Mucosa of stomach (tissue), 1 donor: ENCODE measurements around the gene BMERB1.
"Not testable (repeated sequence)": the region's sequence is repeated elsewhere in the genome, so short reads cannot be mapped to it uniquely, and the experiment has no call there.

ENCODE experiments used
- H3K27me3 ChIP-seq: one replicate; pipeline ENCODE4 v1.7.0; 2013; ENCODE audit warnings: mild to moderate bottlenecking, low read length; ENCODE audit not compliant: control insufficient read depth, insufficient read depth
- H3K36me3 ChIP-seq: one replicate; pipeline ENCODE4 v1.7.0; 2013; ENCODE audit warnings: low read length; ENCODE audit not compliant: control insufficient read depth, insufficient read depth
- H3K4me1 ChIP-seq: one replicate; pipeline ENCODE4 v1.7.0; 2013; ENCODE audit warnings: mild to moderate bottlenecking, low read length; ENCODE audit not compliant: control insufficient read depth, insufficient read depth
- H3K4me3 ChIP-seq: one replicate; pipeline ENCODE4 v1.7.0; 2013; ENCODE audit warnings: low read length
- H3K9ac ChIP-seq: one replicate; pipeline ENCODE4 v1.7.0; 2013; ENCODE audit warnings: mild to moderate bottlenecking, low read length, moderate library complexity
- H3K9me3 ChIP-seq: one replicate; pipeline ENCODE4 v1.7.0; 2013; ENCODE audit warnings: mild to moderate bottlenecking, low read length, moderate library complexity; ENCODE audit not compliant: control insufficient read depth
- donor health status: Pancreatic carcinoma.

The BMERB1 gene

DNA sequence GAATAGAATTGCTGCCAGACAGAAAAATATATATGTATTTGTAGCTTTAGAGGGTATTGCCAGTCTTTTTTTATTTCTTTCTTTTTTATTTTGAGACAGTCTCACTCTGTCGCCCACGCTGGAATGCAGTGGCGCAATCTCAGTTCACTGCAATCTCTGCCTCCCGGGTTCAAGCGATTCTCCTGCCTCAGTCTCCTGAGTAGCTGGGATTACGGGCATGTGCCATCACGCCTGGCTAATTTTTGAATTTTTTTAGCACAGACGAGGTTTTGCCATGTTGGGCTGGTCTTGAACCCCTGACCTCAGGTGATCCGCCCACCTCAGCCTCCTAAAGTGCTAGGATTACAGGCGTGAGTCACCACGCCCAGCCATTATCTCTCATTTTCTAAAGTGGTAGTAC lies 3.5 kb upstream of the BMERB1 start:
- H3K27me3 ChIP-seq: peaks cover 26% of the 10 kb centered on the region
- H3K9ac ChIP-seq, H3K9me3 ChIP-seq, H3K36me3 ChIP-seq, H3K4me1 ChIP-seq, H3K4me3 ChIP-seq: not testable (repeated sequence)

GRCh38 chr16:15434079-15434424 lies 336 bp upstream of the BMERB1 start:
- Histone ChIP-seq H3K9me3 (no peaks in the 10 kb centered on the region), H3K27me3 (peaks cover 27% of the 10 kb centered on the region), H3K36me3 (no peaks in the 10 kb centered on the region), H3K4me1 (no peaks in the 10 kb centered on the region), H3K9ac (no peak overlapping the region), H3K4me3 (no peak overlapping the region)

GRCh38 chr16:15435216-15435864 lies 952 bp downstream of the BMERB1 start:
- peak overlapping the region; percentile 70 for H3K9ac ChIP-seq

DNA sequence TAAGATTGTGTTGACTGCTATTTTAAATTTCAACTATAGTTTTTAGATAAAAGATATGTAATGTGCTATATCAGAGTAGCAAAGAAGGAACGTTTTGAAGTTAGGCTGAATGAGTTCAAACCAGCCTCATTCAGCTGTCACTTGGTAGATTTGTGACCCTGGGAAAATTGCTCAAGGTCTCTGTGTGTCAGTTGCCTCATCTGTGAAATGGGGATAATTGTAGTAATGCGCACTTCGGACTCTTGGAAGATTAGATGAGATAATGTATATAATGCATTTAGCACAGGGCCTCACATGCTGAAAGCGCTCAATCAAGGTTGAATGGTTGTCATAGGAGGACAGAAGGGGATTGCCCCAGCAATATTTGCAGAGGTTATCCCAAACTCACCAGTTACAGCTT lies 4.7 kb downstream of the BMERB1 start:
- Histone ChIP-seq H3K4me1 (peaks cover 34% of the 10 kb centered on the region), H3K36me3 (no peaks in the 10 kb centered on the region), H3K27me3 (peaks cover 18% of the 10 kb centered on the region), H3K9ac (no peak overlapping the region), H3K9me3 (no peaks in the 10 kb centered on the region), H3K4me3 (no peak overlapping the region)

More at GRCh38 chr16:15435216-15435864, 952 bp downstream of the BMERB1 start:
- Histone ChIP-seq H3K4me3 (peak overlapping the region; percentile 44), H3K36me3 (no peaks in the 10 kb centered on the region), H3K4me1 (peaks cover 7% of the 10 kb centered on the region), H3K27me3 (peaks cover 27% of the 10 kb centered on the region), H3K9me3 (no peaks in the 10 kb centered on the region)

DNA sequence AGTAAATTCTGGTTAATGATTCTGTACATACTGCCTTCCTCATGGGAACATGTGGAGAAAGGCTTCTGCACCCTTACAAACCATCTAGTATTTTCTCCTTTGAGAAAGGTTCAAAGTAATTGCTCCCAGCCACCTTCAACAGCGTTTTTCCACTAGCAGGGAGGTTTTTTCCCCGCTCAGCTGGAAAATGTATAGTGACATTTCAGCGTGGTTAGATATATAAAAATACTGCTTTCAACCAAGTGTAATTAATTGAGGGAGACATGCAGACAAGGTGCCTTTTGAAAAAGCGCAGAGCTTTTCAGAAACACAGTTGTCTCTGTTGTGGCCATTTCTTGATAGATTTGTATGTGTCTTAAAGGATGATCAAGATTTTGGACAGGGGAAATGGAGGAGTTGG lies 5.1 kb downstream of the BMERB1 start:
- Histone ChIP-seq H3K27me3 (peaks cover 14% of the 10 kb centered on the region), H3K4me3 (no peak overlapping the region), H3K9ac (no peak overlapping the region), H3K4me1 (peaks cover 34% of the 10 kb centered on the region), H3K9me3 (no peaks in the 10 kb centered on the region), H3K36me3 (no peaks in the 10 kb centered on the region)

DNA sequence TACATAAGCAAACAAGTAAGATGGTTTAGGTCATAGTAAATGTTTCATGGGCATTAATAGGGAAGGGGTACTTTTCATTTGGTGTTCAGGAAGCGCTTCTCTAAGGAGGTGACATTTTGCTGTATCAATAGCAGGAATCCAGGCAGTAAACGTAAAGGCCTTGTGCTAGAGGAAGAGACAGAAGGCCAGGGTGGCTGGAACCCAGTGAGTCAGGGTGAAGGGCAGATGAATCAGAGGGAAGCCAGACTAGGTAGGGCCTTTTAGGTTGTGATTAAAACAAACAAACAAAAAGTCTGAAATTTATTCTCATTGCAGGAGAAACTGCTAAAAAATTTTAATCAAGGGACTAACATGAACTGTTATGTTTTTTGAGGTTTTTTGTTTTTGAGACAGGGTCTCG lies 6.5 kb downstream of the BMERB1 start:
- Histone ChIP-seq H3K9me3 (no peaks in the 10 kb centered on the region), H3K27me3 (peaks cover 1% of the 10 kb centered on the region), H3K4me1 (peaks cover 34% of the 10 kb centered on the region), H3K36me3 (no peaks in the 10 kb centered on the region), H3K9ac (no peak overlapping the region), H3K4me3 (no peak overlapping the region)

GRCh38 chr16:15442140-15442539 lies 7.8 kb downstream of the BMERB1 start:
- not testable (repeated sequence) for H3K36me3 ChIP-seq, H3K9me3 ChIP-seq, H3K27me3 ChIP-seq, H3K9ac ChIP-seq, H3K4me3 ChIP-seq
- H3K4me1 ChIP-seq: peaks cover 34% of the 10 kb centered on the region

- no peaks in the 10 kb centered on the region for H3K9me3 ChIP-seq
- no peaks in the 10 kb centered on the region for H3K27me3 ChIP-seq
- no peaks in the 10 kb centered on the region for H3K36me3 ChIP-seq
- no peak overlapping the region for H3K9ac ChIP-seq
- no peak overlapping the region for H3K4me3 ChIP-seq
- peaks cover 34% of the 10 kb centered on the region for H3K4me1 ChIP-seq
Measured at GRCh38 chr16:15443753-15444152, 9.4 kb downstream of the BMERB1 start.

- Histone ChIP-seq H3K9me3 (no peaks in the 10 kb centered on the region), H3K27me3 (no peaks in the 10 kb centered on the region), H3K9ac (no peak overlapping the region), H3K4me3 (no peak overlapping the region), H3K36me3 (no peaks in the 10 kb centered on the region), H3K4me1 (peaks cover 34% of the 10 kb centered on the region)
Measured at GRCh38 chr16:15444264-15444663, 9.9 kb downstream of the BMERB1 start.

GRCh38 chr16:15445450-15445849 lies 11.1 kb downstream of the BMERB1 start:
- Histone ChIP-seq H3K9ac (no peak overlapping the region), H3K4me3 (no peak overlapping the region), H3K36me3 (no peaks in the 10 kb centered on the region), H3K9me3 (no peaks in the 10 kb centered on the region), H3K27me3 (no peaks in the 10 kb centered on the region), H3K4me1 (peaks cover 26% of the 10 kb centered on the region)

- Histone ChIP-seq H3K4me3 (no peak overlapping the region), H3K27me3 (no peaks in the 10 kb centered on the region)
Measured at GRCh38 chr16:15446901-15447300, 12.5 kb downstream of the BMERB1 start.

GRCh38 chr16:15450624-15451023 lies 16.2 kb downstream of the BMERB1 start:
- Histone ChIP-seq H3K4me1 (peaks cover 8% of the 10 kb centered on the region), H3K9ac (no peak overlapping the region), H3K27me3 (no peaks in the 10 kb centered on the region), H3K36me3 (no peaks in the 10 kb centered on the region), H3K4me3 (no peak overlapping the region), H3K9me3 (no peaks in the 10 kb centered on the region)

More at GRCh38 chr16:15446901-15447300, 12.5 kb downstream of the BMERB1 start:
- Histone ChIP-seq H3K9ac (no peak overlapping the region), H3K4me1 (peaks cover 19% of the 10 kb centered on the region), H3K9me3 (no peaks in the 10 kb centered on the region), H3K36me3 (no peaks in the 10 kb centered on the region)
